Rectal smooth muscle tissue (tissue), 1 donor: ENCODE data around the gene HOGA1.

Source experiments
- H3K27ac ChIP-seq: one replicate; pipeline ENCODE4 v1.7.0; 2013; ENCODE audit warnings: low read depth, low read length, inconsistent platforms
- H3K27me3 ChIP-seq: one replicate; pipeline ENCODE4 v1.7.0; 2013; ENCODE audit warnings: low read length; ENCODE audit not compliant: control insufficient read depth, insufficient read depth
- H3K36me3 ChIP-seq: one replicate; pipeline ENCODE4 v1.7.0; 2013; ENCODE audit warnings: low read length; ENCODE audit not compliant: control insufficient read depth, insufficient read depth
- H3K4me1 ChIP-seq: one replicate; pipeline ENCODE4 v1.7.0; 2013; ENCODE audit warnings: low read length; ENCODE audit not compliant: control insufficient read depth, insufficient read depth
- H3K4me3 ChIP-seq: one replicate; pipeline ENCODE4 v1.7.0; 2013; ENCODE audit warnings: low read length
- H3K9ac ChIP-seq: one replicate; pipeline ENCODE4 v1.7.0; 2013; ENCODE audit warnings: low read length

The HOGA1 gene

GRCh38 chr10:97659589-97659988 lies 75.4 kb downstream of the HOGA1 start:
- Histone ChIP-seq H3K27me3 (no peaks in the 10 kb centered on the region), H3K27ac (no peak overlapping the region), H3K4me3 (no peak overlapping the region), H3K4me1 (no peaks in the 10 kb centered on the region), H3K36me3 (peaks cover 12% of the 10 kb centered on the region), H3K9ac (no peak overlapping the region)
